Sigmoid colon (tissue), 4 donors: Measurements from ENCODE around the gene TDO2.

Source experiments
- CTCF ChIP-seq, 4 experiments: fragments of 450-650 bp in 3 of 4; fragments of 200-600 bp in 1 of 4; IDR thresholded peaks; one replicate each; pipeline ENCODE4 v1.5.1; 2016 to 2019; ENCODE audit warnings: antibody characterized with exemption in 4 of 4, mild to moderate bottlenecking in 3 of 4, moderate library complexity in 2 of 4
- EP300 ChIP-seq, 4 donors: sonication (generic); formaldehyde crosslinking; IDR thresholded peaks; one replicate each; pipeline ENCODE4 v1.6.1; 2017; ENCODE audit warnings: antibody characterized with exemption in 4 of 4
- POLR2A ChIP-seq, 2 donors: fragments of 450-650 bp; IDR thresholded peaks; one replicate each; pipeline ENCODE4 v1.6.1; 2016; ENCODE audit warnings: antibody characterized with exemption in 2 of 2, mild to moderate bottlenecking in 2 of 2, moderate library complexity in 2 of 2
- POLR2AphosphoS5 ChIP-seq, 4 donors: sonication (generic); formaldehyde crosslinking; IDR thresholded peaks; one replicate each; pipeline ENCODE4 v1.6.1; 2017; ENCODE audit warnings: antibody characterized with exemption in 4 of 4

DNA sequence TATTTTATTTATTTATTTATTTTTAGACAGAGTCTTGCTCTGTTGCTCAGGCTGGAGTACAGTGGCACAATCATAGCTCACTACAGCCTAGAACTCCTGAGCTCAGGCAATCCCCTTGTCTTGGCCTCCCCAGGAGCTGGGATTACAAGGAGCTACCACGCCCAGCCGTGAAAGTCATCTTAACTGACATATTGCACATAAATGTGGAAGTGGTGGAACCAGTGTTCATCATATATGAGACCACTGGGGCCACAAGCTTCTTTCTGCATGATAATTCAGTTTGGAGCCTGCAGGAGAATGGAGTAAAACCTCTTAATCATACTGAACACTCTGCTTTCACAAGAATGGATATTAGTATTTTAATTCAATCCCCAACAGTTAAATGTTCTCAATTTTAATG, 62.7 kb downstream of the TDO2 start:
- TF ChIP-seq POLR2AphosphoS5 (IDR thresholded peaks at IDR 0.05) (no peak), POLR2A (IDR thresholded peaks at IDR 0.05) (no peak), CTCF (IDR thresholded peaks at IDR 0.05) (no peak), EP300 (IDR thresholded peaks at IDR 0.05) (no peak)
